Kidney (tissue), 14 donors: ENCODE data around the gene TPRG1. TPM values are rescaled to one million over a fixed set of nuclear protein-coding genes. Genes with fewer than 3 reads are reported as not detected.

Experiments
- DNase-seq, 5 donors: peaks; one replicate each; pipeline ENCODE4 v3.0.0-alpha.2; 2013 to 2020
- FAIRE-seq: peaks from 2 replicates; lab custom pipeline; 2012; peaks lifted over from hg19 to GRCh38; lab: Jason Lieb, UNC
- H3K27ac ChIP-seq, 2 donors: one replicate each; pipeline ENCODE4 v1.7.0; 2013; ENCODE audit warnings: low read depth in 2 of 2, low read length in 2 of 2, inconsistent platforms in 1 of 2
- H3K27me3 ChIP-seq: one replicate; pipeline ENCODE4 v1.7.1; 2013; ENCODE audit warnings: low read length, inconsistent platforms; ENCODE audit not compliant: control insufficient read depth, insufficient read depth
- H3K36me3 ChIP-seq, 3 donors: one replicate each; pipeline versions ENCODE4 v1.7.0 to v1.7.1; 2013; ENCODE audit warnings: low read length in 3 of 3, control low read depth in 1 of 3, inconsistent platforms in 1 of 3; ENCODE audit not compliant: insufficient read depth in 3 of 3, control insufficient read depth in 2 of 3
- H3K4me1 ChIP-seq, 3 donors: one replicate each; pipeline versions ENCODE4 v1.7.0 to v1.7.1; 2013; ENCODE audit warnings: low read length in 3 of 3, inconsistent platforms in 1 of 3, low read depth in 1 of 3; ENCODE audit not compliant: control insufficient read depth in 2 of 3, insufficient read depth in 2 of 3
- H3K4me3 ChIP-seq, 3 donors: one replicate each; pipeline versions ENCODE4 v1.7.0 to v1.8.1; 2013; ENCODE audit warnings: low read length in 3 of 3, control low read depth in 1 of 3, inconsistent platforms in 1 of 3
- H3K9ac ChIP-seq, 3 donors: one replicate each; pipeline versions ENCODE4 v1.7.0 to v1.7.1; 2013; ENCODE audit warnings: low read length in 3 of 3, control low read depth in 1 of 3, inconsistent platforms in 1 of 3
- H3K9me3 ChIP-seq, 3 donors: one replicate each; pipeline versions ENCODE4 v1.7.0 to v1.7.1; 2013; ENCODE audit warnings: low read length in 3 of 3, control low read depth in 1 of 3, inconsistent platforms in 1 of 3; ENCODE audit not compliant: control insufficient read depth in 2 of 3, insufficient read depth in 1 of 3
- CTCF ChIP-seq: IDR thresholded peaks from 3 replicates; pipeline ENCODE4 v1.5.1; 2012; ENCODE audit warnings: mild to moderate bottlenecking, moderate library complexity, borderline replicate concordance; ENCODE audit not compliant: insufficient read depth; ENCODE audit errors: extremely low read depth
- intact Hi-C: fragments of 100-400 bp; cut with DNase I; formaldehyde crosslinking; loops from one replicate; pipeline ENCODE4 v1.11.1; 2022
- polyA plus RNA-seq: library from polyadenylated mRNA; stranded (reverse); fragments of 350-450 nt; fragmentation: Illumina TruSeq; extraction: RNeasy Lipid Tissue Mini Kit (QIAGEN cat#74804); gene quantifications from one replicate; pipeline ENCODE4 v1.2.3, GENCODE V29; 2014; ENCODE audit warnings: low read depth, low replicate concordance; ENCODE audit not compliant: insufficient read depth
- total RNA-seq: library from RNA; stranded (reverse); fragmentation: NEBNext Ultra II Directional; extraction: Animal tissue kit (Norgen Biotek cat#: 25700); gene quantifications from one replicate; pipeline ENCODE4 v1.2.1, GENCODE V29; 2021
- donor health status: control.
- donor health status: control.
- donor health status: control.
- donor health status: control.
- donor health status: control.
- donor health status: DM: yes; HTN: yes; CAD: no.
- donor health status: Normal renal cell carcinoma (clear cell type).

The TPRG1 gene
- total and polyA plus RNA-seq, 2 donors from 2014 or later, result 0.37 to 2.7 TPM

DNA sequence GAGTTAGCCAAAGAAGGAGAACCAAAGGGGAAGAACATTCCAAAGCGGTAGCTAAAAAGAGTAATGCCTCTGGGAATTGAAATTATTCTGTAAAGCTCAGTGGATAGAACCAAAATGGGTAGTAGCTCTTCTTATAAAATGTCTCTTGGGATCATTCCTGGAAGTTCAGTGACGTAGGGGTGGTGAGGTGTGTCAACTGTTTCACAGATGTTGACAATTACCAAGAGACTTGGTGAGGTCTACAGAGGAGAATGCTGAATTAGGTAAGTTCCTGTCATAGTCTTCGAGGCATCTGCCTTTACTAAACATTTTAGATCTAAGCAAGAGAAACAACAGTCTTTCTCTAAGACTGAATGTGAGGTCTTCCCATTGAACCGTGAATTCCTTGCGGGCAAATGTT is 67.8 kb downstream of the TPRG1 start:
- no peak for DNase-seq
- Histone ChIP-seq H3K9me3 (peaks cover 0 to 7% (median 0%) of the 10 kb centered on the region in 3 donors), H3K27me3 (no peaks in the 10 kb centered on the region), H3K9ac (no peak overlapping the region), H3K4me1 (no peaks in the 10 kb centered on the region), H3K27ac (no peak overlapping the region), H3K36me3 (no peaks in the 10 kb centered on the region), H3K4me3 (no peak overlapping the region)
- TF ChIP-seq CTCF, result no peak
- no peak for FAIRE-seq
- intact Hi-C loops, result no loop called here

DNA sequence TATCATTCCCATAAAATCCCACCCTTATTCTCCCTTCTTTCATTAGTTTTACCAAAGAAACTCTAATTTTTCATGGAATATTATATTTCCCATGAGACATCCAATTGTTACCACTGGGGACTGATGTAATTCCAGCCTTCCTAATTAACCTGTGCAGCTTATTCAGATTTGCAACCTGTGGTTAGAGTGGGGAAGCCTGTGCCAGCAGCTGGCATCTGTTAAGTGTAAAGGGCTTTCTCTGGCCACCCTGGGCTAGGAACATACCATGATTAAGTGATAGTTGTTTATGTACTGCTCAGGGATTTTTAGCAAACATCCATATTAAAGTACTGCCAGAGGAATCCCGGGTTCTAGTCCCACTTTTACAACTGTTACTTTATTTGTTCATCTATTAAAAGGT is 78.2 kb downstream of the TPRG1 start:
- intact Hi-C loops, result no loop called here
- Histone ChIP-seq H3K4me1 (no peaks in the 10 kb centered on the region), H3K36me3 (no peaks in the 10 kb centered on the region), H3K4me3 (no peak overlapping the region), H3K27me3 (no peaks in the 10 kb centered on the region), H3K27ac (no peak overlapping the region), H3K9me3 (peaks cover 0 to 2% (median 0%) of the 10 kb centered on the region in 3 donors), H3K9ac (no peak overlapping the region)
- DNase-seq (no peak), FAIRE-seq (no peak)
- no peak for TF ChIP-seq CTCF

- Histone ChIP-seq H3K36me3 (no peaks in the 10 kb centered on the region), H3K4me3 (no peak overlapping the region), H3K9me3 (peaks cover 0 to 2% (median 0%) of the 10 kb centered on the region in 3 donors), H3K27ac (no peak overlapping the region), H3K9ac (no peak overlapping the region), H3K4me1 (no peaks in the 10 kb centered on the region), H3K27me3 (no peaks in the 10 kb centered on the region)
- FAIRE-seq (no peak), DNase-seq (no peak)
- no peak for TF ChIP-seq CTCF
- intact Hi-C loops, result no loop called here
These were observed 86.5 kb downstream of the TPRG1 start for GRCh38 chr3:189258261-189258660.
